ENCODE results near the gene DPH3. TPM values are rescaled to one million over a fixed set of nuclear protein-coding genes. Genes with fewer than 3 reads are reported as not detected.
A peak's percentile ranks its signal among the peaks of the same experiment; 100 is the strongest.

Gene DPH3
- total and polyA plus RNA-seq, 2 experiments from 2014 or later: 15.3 to 84.3 TPM

- no peak overlapping the region for H3K27ac ChIP-seq (ENCODE audit: low read depth)
- H3K27ac Mint-ChIP-seq: 0 out of 2 replicates have a peak overlapping the region, but pooled peaks have one; percentile 32
Measured at GRCh38 chr3:16290827-16291196, 26.1 kb upstream of the DPH3 start.

More at GRCh38 chr3:16290827-16291196, 26.1 kb upstream of the DPH3 start:
- Histone ChIP-seq H4K20me1 (replicated peaks; ENCODE audit: insufficient read depth) (no peaks in the 10 kb centered on the region), H2AFZ (no peak overlapping the region), H3K27me3 (ENCODE audit: insufficient read depth) (no peaks in the 10 kb centered on the region), H3K4me2 (no peak overlapping the region), H3K4me3 (no peak overlapping the region), H3K4me1 (ENCODE audit: insufficient read depth) (no peaks in the 10 kb centered on the region), H3F3A (replicated peaks; ENCODE audit: low read depth) (no peaks in the 10 kb centered on the region), H3K36me3 (ENCODE audit: insufficient read depth) (peaks cover 8% of the 10 kb centered on the region), H3K9me2 (ENCODE audit: insufficient read depth) (no peaks in the 10 kb centered on the region), H3K79me2 (replicated peaks; ENCODE audit: insufficient read depth) (peaks cover 28% of the 10 kb centered on the region)
- TF ChIP-seq EZH2 (IDR thresholded peaks at IDR 0.05; ENCODE audit: low read depth, unreplicated experiment): no peak
- TF ChIP-seq ZNF114 (CRISPR knock-in tag; IDR thresholded peaks at IDR 0.05): no peak
- TF ChIP-seq ETS1 (IDR thresholded peaks at IDR 0.05): no peak
- TF ChIP-seq ZNF331 (CRISPR knock-in tag; IDR thresholded peaks at IDR 0.05; ENCODE audit: low read depth): no peak
- TF ChIP-seq NANOG (IDR thresholded peaks at IDR 0.05; ENCODE audit: borderline replicate concordance): no peak
- no peak for TF ChIP-seq STAT1 (IDR thresholded peaks at IDR 0.05; ENCODE audit: unreplicated experiment)
- TF ChIP-seq CTCF (conservative IDR thresholded peaks at IDR 0.05; ENCODE audit: low read depth in 2 of 2): no peak
- TF ChIP-seq JUNB (IDR thresholded peaks at IDR 0.05; ENCODE audit: unreplicated experiment): no peak
- no peak for TF ChIP-seq POLR2AphosphoS5 (IDR thresholded peaks at IDR 0.05; ENCODE audit: low read depth)
- TF ChIP-seq CREB1 (CRISPR knock-in tag; IDR thresholded peaks at IDR 0.05; ENCODE audit: low read depth): no peak
- TF ChIP-seq ZNF462 (CRISPR knock-in tag; IDR thresholded peaks at IDR 0.05): no peak
- TF ChIP-seq EZH2phosphoT487 (IDR thresholded peaks at IDR 0.05; ENCODE audit: unreplicated experiment): no peak
- TF ChIP-seq REST (IDR thresholded peaks at IDR 0.05; ENCODE audit: unreplicated experiment): no peak
- Mint-ChIP-seq H3K4me3 (no peak overlapping the region), H3K9me3 (no peaks in the 10 kb centered on the region; the same call in 1 of the 3 replicates), H3K36me3 (ENCODE audit: low read depth) (peaks cover 49% of the 10 kb centered on the region), H3K27me3 (ENCODE audit: insufficient read depth, low read depth, poor library complexity) (no peaks in the 10 kb centered on the region), H3K4me1 (no peaks in the 10 kb centered on the region)
- ATAC-seq: no peak
- DNase-seq (ENCODE audit: low spot score): no peak
